Measurements from ENCODE around the gene HEPHL1.
A peak's percentile ranks its signal among the peaks of the same experiment; 100 is the strongest.
"Not testable (repeated sequence)": the region's sequence is repeated elsewhere in the genome, so short reads cannot be mapped to it uniquely, and the experiment has no call there.

HEPHL1 gene

DNA sequence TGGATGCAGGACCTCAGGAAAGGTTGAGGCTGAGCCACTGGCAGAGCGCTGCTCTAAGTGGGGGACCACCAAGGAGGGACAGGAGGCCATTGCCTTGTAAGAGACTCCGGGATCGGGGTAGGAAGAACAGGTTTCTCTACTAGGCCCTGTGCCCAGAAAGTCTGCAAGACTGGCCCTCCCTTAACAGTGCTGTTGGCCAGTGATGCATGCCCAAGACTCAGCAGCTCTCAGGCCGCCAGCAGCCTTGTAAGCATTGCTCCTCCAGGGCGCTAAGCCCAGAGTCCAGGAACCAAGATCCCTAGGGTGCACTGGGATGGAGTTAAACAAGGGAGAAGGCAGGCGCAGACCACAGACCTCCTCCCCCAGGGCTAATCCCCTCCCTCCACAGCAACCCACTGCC is 68.2 kb downstream of the HEPHL1 start:
- DNase-seq = no peak

DNA sequence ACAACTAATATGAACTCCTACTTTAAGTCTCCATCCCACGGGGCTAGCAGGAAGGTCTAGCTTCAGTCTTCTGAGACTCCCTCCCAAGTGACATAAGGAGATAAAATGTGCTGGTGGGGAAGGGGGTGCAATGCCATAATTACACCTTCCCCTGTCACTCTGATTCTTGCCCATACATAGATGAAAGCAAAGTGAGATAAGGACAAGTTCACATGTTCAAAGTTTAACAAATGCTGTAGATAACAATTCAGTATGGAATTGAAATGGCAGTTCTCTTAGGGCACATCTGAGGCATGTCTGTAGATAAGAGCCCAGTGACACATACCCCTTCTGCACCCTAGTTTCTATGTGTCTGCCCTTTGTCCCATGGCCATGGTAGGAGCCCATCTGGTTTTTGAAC is 69.2 kb downstream of the HEPHL1 start:
- no peak for DNase-seq

DNA sequence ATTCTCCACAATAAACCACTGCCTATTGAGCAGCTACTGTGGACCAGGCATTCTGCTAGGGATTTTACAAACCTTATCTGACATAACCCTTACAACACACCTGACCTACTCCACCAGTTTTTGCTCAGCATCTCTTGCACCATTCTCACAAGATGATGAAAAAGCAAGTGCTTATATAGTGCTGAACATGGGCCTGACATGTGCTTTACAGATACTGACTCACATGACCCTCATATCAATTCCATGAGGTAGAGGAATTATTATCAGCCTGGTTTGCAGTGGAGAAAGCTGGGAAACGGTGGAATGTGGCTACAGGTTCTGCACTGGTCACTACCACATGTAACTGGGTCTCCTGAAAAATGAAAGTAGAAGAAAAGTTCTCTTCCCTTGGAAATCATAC is 69.9 kb downstream of the HEPHL1 start:
- DNase-seq = no peak

DNA sequence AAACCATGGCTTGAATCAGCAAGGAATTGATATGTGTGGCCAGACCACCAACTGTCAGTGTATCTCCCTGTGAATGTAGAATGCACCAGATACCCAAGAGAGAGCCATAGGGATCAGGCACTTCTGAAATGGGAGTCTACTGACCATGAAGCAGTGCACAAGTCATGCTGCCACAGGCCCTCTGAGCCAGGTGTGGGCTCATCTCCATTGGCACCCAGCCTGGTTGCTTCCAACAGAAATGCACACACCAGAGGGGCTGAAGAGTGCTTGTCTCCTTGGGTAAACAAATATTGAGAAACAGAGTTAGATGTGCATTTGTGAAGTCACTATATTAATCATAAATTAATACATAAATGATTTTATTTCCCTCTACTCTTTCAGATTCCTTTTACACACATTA is 79.1 kb downstream of the HEPHL1 start:
- no peak for DNase-seq

DNA sequence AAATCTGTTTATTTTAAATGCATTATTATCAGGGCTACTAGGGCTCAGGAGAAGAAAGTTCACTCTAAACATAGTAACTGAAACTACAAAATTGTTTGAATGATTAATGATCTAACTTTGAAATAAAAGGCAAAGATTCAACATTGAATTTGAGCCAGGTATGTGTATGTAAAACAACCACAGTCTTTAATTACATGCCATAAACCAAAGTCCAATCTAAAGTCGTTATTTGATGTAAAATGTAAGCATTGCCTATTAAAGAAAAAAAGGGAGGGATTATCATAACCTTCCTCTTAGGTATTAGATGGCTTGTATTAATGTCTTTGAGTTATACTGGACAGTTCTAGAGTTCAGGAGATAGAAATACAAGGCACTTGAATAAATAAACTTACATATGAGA is 82.3 kb downstream of the HEPHL1 start:
- DNase-seq = no peak

DNA sequence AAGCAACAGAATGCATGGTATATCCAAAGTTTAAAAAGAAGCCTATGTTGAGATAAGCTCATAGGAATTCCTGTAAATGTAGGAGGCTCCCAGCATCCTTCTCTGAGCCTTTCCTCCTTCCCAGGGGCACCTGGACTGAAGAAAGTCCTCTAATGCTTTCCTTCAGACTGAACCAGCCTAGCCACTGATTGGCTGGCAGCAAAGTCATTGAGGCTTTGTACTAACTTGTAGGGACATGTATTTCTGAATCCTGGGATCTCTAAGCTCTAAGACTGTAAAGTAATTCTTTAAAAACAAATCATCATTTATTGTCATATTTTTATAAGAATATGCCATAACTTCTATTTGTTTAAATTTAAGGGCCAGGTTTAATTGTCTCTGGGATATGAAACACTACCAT is 83.6 kb downstream of the HEPHL1 start:
- DNase-seq = no peak

DNA sequence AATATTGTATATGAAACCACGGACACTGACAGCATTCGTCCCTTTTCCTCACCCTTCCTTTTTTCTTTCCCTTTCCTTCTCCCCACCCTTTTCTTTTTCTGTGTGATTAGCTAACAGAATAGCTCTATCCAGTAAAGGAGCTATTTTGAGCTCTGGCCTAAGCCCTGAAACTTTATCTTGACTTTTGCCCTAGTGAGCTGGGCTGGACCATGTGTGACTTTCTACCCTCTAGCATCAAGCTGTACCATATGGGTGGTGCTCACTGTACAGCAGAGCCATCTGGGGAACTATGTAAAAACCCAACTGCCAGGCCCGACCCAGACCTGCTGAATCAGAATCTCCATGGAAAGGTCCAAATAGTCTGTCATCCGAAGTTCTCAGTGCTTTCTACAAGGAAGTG is 85.6 kb downstream of the HEPHL1 start:
- no peak for DNase-seq

DNA sequence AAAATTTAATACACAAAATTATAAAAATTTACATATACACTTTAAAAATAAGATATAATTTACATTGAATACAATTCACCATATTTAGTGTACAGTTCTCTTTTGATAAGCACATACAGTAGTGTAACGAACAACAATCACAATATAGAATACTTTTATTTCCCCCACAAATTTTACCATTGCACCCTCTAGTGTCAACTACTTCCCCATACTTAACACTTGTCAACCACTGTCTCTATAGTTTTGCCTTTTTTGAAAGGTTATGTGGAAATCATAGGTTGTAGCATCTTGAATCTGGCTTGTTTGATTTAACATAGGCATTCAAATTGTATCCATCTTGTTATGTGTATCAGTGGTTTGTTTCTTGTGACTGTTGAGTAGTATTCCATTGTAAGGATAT is 86.2 kb downstream of the HEPHL1 start:
- no peak for DNase-seq

DNA sequence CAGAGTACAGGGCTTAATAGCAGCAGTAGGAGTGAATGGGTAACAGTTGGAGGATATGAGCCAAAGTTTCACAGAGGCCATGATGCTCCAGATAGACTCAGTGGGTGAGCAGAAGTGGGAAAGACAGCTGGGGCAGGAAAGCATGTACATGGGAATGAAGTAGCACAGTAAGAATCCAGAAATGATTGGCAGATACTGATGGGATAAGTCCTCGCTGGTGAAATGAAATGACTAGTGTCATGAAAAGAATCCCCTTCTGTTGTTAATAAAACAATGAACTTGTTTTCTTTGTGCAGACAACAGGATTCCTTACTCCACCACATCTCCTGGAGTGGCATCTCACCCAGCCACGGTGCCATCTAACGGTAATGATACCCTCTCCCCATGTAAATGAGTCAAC is 90.1 kb downstream of the HEPHL1 start:
- no peak for DNase-seq

DNA sequence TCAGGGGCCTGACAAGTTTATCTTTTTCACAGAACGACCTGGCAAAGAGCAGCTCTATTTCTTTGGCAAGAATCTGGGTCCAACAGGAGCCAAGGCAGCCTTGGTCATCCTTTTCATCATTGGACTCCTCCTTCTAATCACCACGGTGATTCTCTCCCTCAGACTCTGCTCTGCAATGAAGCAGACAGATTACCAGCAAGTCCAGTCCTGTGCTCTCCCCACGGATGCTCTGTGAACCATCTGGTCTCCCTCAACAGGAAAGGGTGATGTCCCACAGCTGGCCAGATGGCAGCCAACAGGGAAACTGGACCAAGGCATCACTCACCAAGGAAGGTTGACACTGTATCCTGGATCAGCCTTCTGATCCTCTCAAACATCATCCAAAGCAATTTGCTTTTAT is 90.5 kb downstream of the HEPHL1 start:
- DNase-seq = no peak

DNA sequence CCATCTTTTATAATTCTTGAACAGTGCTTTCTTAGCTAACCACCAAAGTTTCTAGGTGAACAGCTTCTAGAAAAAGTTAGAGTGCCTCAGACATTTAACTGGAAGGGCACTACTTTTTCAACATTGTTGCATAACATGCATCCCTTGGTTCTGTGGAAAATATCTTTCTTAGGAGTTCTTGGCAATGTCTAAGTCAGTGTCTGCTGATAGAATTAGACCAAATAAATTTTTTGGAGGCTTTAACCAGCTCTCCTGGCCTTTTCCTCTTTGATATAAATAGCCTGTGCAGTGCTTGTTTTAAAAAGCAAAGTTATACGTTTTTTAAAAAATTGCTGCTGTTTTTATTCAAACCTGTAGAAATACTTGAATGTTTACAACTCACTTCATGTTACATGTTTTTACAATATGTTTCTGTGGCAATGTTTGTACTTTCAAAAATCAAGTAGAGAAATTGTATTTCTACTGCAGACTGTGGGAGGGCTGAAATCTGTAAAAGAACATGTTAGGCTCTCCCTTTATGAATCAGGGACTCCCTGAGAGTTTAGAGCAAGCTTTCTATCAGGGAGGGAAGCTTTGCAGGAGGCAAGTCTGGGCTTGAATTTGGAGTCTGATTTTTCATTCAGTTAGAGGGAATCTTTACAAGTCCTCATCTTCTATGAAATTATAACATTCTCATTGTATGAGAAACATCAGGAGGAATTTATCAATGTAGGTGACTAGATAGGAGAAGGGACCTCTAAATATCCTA is 91.2 kb downstream of the HEPHL1 start:
- DNase-seq = no peak

DNA sequence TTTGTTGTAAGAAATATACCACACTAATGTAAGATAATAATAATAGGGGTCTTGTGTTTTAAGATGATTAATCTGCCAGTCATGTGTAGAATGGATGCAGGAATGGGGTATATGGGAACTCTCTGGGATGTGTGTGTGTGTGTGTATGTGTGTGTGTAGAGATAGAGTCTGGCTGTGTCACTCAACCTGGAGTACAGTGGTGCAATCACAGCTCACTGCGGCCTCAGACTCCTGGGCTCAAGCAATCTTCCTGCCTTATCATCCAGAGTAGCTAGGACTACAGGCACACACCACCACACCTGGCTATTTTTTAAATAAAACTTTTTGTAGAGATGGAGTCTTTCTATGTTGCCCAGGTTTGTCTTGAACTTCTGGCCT is 96.0 kb downstream of the HEPHL1 start:
- no peak for DNase-seq

DNA sequence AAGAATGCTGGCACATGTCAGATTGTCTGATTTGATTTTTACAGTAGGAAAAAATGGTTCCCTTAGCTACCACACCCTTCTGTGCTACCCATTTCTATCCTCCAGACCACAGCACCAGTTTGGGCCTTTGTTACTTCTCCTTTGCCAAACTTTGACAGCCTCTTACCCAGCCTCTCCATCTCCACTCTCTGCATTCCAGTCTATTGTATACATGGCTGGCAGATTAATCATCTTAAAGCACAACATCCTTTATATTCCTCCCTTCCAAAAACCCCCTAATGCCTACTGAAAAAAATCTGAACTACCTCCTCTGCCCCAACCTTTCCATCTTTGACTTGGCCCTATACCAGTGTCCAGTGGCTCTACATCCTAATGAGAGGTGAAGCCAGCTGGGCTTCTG is 96.7 kb downstream of the HEPHL1 start:
- no peak for DNase-seq

DNA sequence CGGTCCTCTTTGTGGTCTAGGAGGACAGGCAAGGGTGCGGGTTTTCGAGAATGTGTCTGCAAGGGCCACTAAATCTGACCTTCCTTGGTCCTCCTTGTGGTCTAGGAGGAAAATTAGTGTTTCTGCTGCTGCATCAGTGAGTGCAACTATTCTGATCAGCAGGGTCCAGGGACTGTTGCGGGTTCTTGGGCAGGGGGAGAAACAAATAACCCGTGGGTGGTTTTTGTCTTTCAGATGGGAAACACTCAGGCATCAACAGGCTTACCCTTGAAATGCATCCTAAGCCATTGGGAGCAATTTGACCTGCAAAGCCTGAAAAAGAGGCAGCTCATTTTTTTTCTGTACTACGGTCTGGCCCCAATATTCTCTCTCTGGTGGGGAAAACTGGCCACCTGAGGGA is 98.5 kb downstream of the HEPHL1 start:
- not testable (repeated sequence) for DNase-seq

DNA sequence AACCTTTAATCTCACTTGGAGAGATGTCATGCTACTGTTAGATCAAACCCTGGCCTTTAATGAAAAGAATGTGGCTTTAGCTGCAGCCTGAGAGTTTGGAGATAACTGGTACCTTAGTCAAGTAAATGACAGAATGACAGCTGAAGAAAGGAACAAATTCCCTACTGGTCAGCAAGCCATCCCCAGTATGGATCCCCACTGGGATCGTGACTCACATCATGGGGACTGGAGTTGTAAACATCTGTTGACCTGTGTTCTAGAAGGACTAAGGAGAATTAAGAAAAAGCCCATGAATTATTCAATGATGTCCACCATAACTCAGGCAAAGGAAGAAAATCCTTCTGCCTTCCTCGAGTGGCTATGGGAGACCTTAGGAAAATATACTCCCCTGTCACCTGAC is 99.4 kb downstream of the HEPHL1 start:
- DNase-seq = not testable (repeated sequence)

DNA sequence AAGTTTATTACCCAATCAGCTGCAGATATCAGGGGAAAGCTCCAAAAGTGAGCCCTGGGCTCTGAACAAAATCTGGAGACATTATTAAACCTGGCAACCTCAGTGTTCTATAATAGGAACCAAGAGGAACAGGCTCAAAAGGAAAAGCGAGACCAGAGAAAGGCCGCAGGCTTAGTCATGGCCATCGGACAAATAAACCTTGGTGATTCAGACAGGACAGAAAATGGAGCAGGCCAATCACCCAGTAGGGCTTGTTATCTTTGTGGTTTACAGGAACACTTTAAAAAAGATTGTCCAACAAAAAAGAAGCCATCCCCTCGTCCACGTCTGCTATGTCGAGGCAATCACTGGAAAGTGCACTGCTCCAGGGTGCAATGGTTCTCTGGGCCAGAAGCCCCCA is 99.8 kb downstream of the HEPHL1 start:
- no peak for DNase-seq

DNA sequence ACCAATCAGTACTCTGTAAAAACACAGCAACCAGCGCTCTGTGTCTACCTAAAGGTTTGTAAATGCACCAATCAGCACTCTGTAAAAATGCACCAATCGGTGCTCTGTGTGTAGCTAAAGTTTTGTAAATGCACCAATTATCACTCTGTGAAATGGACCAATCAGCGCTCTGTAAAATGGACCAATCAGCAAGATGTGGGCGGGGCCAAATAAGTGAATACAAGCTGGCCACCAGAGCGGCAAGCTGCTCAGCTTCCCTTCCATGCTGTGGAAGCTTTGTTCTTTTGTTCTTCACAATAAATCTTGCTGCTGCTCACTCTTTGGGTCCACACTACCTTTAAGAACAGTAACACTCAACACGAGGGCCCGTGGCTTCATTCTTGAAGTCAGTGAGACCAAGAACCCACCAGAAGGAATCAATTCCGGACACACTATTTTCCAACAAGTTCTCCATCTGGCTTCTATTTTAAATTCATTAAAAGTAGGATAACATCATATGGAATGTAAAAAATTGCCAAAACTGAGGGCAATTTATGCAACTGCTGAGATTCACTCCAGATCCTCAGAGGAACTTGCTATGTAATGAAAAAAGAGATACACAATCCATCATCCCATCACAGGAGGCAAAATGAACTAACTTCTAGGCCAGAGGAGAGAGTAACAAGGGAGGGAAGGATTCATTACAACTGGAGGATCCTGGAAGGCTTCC is 104.4 kb downstream of the HEPHL1 start:
- DNase-seq = no peak

DNA sequence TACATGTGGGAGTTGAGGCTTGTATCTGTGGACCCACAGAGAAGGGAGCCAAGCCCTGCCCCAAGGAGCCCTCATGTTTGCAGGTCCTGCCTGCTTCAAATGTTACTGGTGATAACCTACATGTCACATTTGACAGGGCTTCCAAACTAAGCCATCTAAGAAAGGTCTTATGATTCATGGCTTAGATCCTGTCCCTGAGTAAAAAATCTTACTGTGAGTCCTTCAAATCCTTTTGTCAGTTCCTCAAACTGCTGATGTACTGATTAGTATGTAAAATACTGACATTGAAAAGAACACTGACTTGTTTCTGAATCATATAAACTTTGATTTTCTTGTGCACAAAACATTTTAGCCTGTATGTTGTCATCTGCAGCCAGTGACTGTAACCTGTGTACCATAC is 106.5 kb downstream of the HEPHL1 start:
- DNase-seq = no peak

DNA sequence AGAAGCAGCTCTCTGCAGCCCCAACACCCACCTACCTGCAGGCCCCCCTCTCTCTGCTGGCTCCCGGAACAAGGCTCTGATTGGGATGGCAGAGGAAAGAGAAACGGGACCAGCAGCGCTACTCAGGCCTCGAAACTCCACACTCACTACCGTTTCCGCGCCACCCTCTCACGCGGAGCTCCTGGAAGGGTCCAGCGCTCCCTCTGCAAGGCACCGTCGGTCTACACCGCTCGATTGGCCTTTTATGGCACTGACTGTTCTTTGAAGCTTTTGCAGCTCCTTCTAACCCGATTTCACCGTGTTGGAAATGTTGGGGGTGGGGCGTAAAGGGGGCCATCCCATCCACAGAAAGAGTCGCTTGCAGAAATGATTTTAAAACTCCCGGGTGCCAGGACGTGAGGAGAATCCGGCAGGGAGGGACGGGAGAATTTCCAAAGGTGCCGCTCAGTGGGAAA is 107.2 kb downstream of the HEPHL1 start:
- no peak for DNase-seq

DNA sequence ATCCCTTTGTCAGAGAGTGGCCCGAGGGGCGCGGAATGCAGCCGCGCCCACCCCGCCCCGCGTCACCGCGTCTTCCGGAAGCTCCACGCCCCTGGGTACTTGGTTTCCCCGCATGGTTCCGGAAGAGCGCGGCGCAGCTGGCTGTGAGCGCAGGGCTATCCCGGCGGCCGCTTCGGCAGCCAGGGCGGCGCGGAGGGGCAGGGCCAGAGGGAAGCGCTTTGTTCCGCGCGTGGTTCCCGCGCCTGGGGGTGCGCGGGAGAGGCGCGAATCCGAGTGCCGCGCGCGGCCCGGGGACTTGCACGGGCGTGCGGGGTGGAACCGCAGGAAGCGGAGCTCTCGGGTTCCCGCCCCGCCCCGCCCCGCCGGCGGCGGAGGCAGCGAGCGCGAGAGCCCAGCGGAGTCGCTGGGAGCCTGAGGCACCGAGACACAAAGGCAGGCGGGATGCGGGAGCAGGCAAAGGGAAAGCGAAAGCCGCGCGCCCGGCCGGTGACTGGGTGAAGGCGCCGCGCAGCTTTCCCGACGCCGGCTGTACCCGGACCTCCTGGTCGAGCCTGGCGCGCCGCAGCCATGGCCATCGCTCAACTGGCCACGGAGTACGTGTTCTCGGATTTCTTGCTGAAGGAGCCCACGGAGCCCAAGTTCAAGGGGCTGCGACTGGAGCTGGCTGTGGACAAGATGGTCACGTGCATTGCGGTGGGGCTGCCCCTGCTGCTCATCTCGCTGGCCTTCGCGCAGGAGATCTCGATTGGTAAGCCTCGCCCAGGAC is 107.8 kb downstream of the HEPHL1 start, which contains the start of gene PANX1:
Gene PANX1 (plus strand): TSS at position 96 of the 766 bp plus-strand sequence. CDS start 472 bp downstream, at position 568.
- DNase-seq = peak; percentile 64

DNA sequence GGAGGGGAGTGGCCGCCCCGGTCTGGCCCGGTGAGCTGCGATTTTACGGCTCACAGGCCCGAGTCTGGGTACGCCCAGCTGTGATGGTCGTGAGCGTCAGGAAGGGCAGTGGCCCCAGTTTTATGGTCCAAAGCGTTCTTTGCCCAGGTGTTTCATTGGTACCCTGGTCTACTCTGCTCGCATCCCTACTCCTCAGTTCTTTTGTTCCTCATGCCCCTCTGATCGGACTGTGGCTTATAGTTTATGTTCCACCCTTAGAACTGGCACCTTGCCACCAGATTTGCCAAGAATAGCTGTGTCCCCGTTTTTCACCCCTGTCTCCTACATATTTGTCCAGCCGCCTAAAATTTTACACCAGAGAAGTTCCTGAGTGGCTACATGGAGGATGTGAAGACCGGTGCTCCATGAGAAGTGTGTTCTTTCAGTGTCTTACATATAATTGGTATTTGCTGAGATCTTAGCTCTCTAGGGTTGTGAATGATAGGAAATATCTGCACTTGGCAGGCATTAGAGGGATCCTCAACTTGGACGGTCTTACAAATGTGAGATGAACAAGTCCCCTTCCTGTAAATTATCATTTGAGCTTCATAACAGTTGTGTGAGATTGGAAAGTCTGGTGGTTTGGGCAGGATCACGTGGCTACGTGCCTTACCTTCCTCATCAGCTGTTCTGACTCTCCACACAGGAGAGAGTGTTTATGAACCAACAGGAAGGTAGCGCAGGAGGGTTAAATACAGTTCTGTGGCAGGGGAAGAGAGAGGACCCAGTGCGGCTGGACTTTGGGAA is 108.6 kb downstream of the HEPHL1 start:
- no peak for DNase-seq

DNA sequence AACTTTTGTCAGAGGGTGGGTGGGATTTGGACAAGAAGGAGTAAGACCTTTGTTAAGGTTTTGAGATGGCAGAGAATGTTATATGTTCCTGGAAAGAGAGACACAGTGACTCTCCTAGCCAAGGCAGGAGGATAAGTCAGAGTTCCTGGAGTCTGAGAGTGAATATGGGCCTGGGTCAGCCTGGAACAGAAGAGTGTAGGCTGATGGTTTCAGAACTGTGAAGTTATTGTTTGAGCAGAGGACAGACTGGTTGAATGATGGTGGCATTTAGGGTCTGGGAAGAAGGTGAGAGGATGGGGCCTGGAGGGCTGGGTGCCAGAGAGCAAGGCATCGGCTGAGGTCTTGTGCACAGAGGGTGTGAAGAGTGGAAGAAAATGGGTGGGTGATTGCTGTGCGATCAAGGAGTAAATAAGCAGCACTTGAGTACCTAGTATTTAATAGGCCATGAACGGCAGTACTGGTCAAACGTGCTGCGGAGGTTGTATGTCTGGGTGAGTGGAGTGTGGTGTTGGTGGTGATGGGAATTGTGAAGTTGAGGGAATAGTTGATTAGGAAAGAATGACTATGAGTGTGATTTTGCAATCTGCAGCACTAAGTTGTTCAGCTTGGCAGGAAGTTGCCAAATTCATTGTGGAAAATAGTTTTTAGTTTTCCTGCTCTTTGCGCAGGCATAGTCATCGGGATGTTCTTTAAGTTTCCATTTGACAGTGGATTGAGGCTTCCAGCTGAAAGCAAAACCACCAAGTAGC is 109.3 kb downstream of the HEPHL1 start:
- DNase-seq = no peak
